Gastrocnemius medialis (tissue), 4 donors: ENCODE results near the gene PIGR.

Experiments used
- CTCF ChIP-seq, 5 experiments: fragments of 450-650 bp in 3 of 5; fragments of 200-600 bp in 2 of 5; sonication (generic) in 2 of 5; IDR thresholded peaks in 4 of 5; conservative IDR thresholded peaks in 1 of 5; 1 replicate in 4 of 5; 2 replicates in 1 of 5; pipeline ENCODE4 v1.5.1; 2016 to 2019; ENCODE audit warnings: antibody characterized with exemption in 5 of 5, mild to moderate bottlenecking in 3 of 5, moderate library complexity in 3 of 5
- POLR2A ChIP-seq, 2 donors: fragments of 450-650 bp; IDR thresholded peaks; one replicate each; pipeline ENCODE4 v1.6.1; 2017; ENCODE audit warnings: antibody characterized with exemption in 2 of 2, mild to moderate bottlenecking in 2 of 2, moderate library complexity in 2 of 2

DNA sequence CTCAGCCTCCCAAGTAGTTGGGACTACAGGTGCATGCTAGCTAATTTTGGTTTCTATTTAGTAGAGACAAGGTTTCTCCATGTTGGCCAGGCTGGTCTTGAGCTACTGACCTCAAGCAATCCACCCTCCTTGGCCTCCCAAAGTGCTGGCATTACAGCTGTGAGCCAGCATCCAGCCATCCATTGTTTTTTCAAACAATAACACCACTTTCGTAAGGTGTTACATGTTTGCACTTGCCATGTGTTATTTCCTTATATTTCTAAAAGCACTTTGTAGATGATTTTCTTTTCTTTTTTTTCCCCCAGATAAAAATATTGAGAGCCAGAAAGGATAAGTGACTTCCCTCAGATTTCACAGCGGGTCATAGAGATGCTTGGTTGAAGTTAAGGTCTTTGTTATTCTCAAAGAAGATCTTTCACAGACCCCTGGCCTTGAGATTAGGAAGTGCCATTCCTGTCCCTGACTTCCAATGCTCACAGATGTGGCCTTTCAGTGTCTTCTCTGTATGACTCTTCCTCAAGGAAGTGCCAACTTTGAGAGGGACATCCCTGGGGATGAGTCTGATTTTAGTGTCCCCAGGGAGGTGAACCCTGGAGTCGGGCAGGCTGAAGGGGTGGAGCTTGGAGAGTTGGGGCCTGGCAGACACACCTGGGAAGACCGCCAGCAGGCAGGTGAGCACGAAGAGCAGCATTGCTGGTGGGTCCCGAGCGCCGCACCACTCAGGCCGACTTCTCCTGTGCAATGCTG lies 6.3 kb downstream of the PIGR start:
- TF ChIP-seq CTCF (IDR thresholded peaks at IDR 0.05 in 4 of 5, conservative IDR thresholded peaks at IDR 0.05 in 1 of 5), result no peak
- no peak for TF ChIP-seq POLR2A (IDR thresholded peaks at IDR 0.05)
